Measurements from ENCODE around the gene PRR5L.

GRCh38 chr11:36358436-36358835 lies 62.3 kb downstream of the PRR5L start:
- TF ChIP-seq CTCF (IDR thresholded peaks at IDR 0.05), result no peak
- no peak for TF ChIP-seq POLR2A (IDR thresholded peaks at IDR 0.05)
